GM10248 (cell line): ENCODE measurements around the gene ZBTB20.

Experiments
- CTCF ChIA-PET: fragments of 300-600 bp; sonication (Branson Sonifier 250); formaldehyde crosslinking; extraction: SDS; loops from one replicate; lab custom pipeline; 2021; ENCODE audit warnings: antibody characterized with exemption; lab: Yijun Ruan, JAX
- POLR2A ChIA-PET: fragments of 350-650 bp; sonication (Branson Sonifier 250); formaldehyde crosslinking; extraction: SDS; loops from one replicate; lab custom pipeline; 2020; ENCODE audit warnings: antibody characterized with exemption; lab: Yijun Ruan, JAX
- DNase-seq: peaks from one replicate; pipeline ENCODE4 v3.0.0; 2012; ENCODE audit errors: extremely low spot score
- TF ChIP-seq, protein P1 (sequence below): IDR thresholded peaks from 2 replicates; pipeline ENCODE4 v1.5.1; 2012; ENCODE audit warnings: mild to moderate bottlenecking, low read depth; ENCODE audit errors: extremely low read depth, missing control alignments, control extremely low read depth

Gene ZBTB20

DNA sequence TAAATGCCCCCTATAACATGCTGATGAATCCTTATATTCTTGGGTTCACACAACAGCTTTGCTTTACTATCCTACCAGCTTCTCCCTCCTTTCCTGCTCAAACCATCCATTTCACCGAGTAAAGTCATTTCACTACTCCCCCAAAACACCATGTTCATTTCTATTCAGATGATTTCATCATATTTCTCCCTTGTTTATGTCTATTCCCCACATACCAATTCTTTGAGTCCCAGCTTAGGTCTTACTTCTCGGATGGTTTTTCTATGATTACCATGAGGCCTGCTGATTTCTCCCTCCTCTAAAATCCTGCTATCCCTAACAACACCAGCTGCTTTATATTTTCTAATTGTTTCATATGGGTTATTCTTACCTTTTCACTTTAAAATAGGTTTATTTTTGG, 621.8 kb downstream of the ZBTB20 start:
- ChIA-PET CTCF (interaction anchor here (1.5 to 3.4 kb wide), 2 partner anchors 10 to 17 kb away, joined by 4 to 21 read pairs; no protein-coding TSS in a partner anchor), POLR2A (no interaction called here)
- no peak for DNase-seq
- TF ChIP-seq, protein P1, sequence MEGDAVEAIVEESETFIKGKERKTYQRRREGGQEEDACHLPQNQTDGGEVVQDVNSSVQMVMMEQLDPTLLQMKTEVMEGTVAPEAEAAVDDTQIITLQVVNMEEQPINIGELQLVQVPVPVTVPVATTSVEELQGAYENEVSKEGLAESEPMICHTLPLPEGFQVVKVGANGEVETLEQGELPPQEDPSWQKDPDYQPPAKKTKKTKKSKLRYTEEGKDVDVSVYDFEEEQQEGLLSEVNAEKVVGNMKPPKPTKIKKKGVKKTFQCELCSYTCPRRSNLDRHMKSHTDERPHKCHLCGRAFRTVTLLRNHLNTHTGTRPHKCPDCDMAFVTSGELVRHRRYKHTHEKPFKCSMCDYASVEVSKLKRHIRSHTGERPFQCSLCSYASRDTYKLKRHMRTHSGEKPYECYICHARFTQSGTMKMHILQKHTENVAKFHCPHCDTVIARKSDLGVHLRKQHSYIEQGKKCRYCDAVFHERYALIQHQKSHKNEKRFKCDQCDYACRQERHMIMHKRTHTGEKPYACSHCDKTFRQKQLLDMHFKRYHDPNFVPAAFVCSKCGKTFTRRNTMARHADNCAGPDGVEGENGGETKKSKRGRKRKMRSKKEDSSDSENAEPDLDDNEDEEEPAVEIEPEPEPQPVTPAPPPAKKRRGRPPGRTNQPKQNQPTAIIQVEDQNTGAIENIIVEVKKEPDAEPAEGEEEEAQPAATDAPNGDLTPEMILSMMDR: no peak

DNA sequence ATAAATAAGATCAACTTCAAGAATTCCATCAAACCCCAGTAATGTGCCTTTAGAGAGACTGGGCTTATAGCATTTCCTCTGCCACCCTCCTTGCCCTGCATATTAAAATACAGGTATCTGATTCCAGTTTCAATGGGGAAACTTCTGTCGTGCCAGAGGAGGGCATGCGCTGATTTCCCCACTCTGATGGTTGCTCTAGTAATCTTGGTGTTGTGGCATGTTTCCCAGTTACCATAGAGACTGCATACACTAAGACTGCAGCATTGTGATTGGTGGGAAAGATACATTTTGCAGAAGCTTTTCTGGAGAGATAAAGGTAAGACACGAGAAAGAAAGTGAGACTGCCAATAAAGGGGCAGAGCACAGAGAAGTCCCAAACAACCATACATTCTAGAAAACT, 627.7 kb downstream of the ZBTB20 start:
- ChIA-PET CTCF (no interaction called here), POLR2A (no interaction called here)
- DNase-seq: peak; percentile 5
- TF ChIP-seq, protein P1: no peak

GRCh38 chr3:114518206-114518808, 628.8 kb downstream of the ZBTB20 start:
- TF ChIP-seq, protein P1: no peak
- POLR2A ChIA-PET: no interaction called here
- CTCF ChIA-PET: interaction anchor here (1.1 kb wide), 1 partner anchor 18 kb away, joined by 3 read pairs; no protein-coding TSS in a partner anchor
- no peak for DNase-seq

DNA sequence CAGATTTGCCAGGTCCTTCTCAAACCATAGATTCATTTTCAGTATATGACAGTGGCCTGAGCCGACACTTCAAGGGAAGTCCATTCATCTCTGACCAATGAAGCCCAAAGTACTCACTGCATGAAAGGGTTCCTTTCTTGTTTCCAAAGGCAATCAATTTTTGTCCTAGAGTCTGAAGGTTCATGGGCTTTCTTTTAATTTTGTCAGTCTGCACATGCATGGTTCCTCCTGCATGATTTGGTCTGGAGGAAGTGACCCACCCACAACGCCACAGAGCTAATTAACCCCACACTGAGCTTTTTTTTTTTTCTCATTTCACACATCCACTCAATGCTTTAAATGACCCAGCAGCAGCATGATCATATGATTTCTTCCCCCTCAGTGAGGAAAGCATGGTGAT, 636.9 kb downstream of the ZBTB20 start:
- no peak for DNase-seq
- ChIA-PET POLR2A (no interaction called here), CTCF (interaction anchor here (2.3 kb wide), 1 partner anchor 9 kb away, joined by 7 read pairs; no protein-coding TSS in a partner anchor)
- TF ChIP-seq, protein P1: no peak

DNA sequence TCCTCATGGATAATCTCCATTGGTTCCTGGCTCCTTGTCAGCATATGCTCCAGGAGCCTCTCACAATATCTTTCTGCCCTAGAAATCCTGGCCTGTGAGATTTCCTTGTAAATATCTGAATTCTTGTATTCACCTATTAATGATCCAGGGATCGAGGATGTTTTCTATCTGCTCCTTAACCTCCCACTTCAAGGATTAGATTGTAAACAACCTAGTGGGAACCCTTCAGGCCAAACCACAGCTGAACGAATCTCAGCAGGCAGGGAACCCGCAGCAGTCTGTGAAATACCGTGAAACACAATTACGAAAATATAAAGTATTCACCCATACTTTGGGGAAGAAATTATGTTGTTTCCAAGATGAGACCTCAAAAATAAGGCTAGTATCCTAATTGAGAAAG, 637.3 kb downstream of the ZBTB20 start:
- DNase-seq: no peak
- POLR2A ChIA-PET: no interaction called here
- CTCF ChIA-PET: interaction anchor here (2.3 kb wide), 1 partner anchor 9 kb away, joined by 7 read pairs; no protein-coding TSS in a partner anchor
- TF ChIP-seq, protein P1: no peak

DNA sequence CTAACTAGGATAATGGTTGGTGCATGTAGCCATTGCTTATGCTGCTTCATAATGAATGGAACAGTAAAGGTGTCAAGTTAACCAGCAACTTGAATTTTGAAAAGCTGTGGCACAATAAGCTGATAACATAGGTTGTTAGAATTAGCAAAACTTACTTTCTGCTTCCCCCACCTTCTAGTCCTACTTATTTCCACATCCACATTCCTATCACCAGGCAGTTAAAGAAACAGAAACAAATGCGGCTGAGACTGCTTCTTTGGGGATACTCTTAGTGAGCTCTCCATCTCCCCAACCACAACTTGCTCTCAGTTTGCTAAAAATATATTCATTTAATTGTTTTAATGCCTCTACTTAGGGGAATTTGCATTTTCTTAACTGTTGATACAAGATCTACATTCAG, 638.1 kb downstream of the ZBTB20 start:
- TF ChIP-seq, protein P1: no peak
- ChIA-PET CTCF (interaction anchor here (1.2 kb wide), 1 partner anchor 19 kb away, joined by 3 read pairs; no protein-coding TSS in a partner anchor), POLR2A (no interaction called here)
- DNase-seq: no peak
